ENCODE results near the gene ST14. TPM values are rescaled to one million over a fixed set of nuclear protein-coding genes. Genes with fewer than 3 reads are reported as not detected.

Gene ST14
- total and polyA plus RNA-seq, 12 donors: 0.17 to 41.0 (median 10.4) TPM

DNA sequence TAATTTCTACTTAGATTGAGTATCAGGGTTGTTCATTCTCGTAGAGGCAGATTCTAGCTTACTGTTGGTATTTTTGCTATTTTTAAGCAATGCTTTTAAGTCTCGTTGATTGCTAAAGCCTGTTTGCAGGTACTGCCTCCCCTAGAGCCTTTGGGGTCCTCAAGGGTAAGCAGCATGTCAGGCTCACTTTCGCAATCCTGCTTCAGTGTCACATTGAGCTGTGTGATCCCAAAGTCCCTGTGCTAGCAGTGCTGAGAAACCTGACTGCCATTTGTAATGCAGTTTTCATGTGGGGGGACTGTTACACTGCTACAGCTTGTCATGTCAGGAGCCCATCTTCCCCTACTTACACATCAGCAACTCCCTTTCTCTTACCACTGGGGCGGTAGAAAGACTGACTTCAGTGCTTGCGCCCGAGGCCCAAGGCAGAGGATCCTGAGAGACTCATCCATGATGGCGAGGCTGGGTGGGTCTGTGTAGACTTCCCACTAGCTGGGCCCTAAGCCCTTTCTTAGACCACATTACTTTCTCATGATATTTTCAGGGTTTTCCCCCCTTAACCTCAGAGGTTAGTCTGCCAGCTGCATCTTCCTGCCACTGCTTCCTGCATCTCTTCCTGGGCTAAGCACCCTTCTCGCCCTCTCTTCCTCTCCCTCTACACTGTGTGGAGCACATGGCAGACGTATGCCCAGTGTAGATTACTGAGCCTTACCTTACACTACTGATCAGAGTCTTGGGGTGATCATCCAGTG lies 40.8 kb upstream of the ST14 start:
- DNase-seq: no peak
- no peak overlapping the region for H3K4me3 ChIP-seq
- no peak overlapping the region for H3K27ac ChIP-seq
- H3K36me3 ChIP-seq (replicated peaks in 1 of 2): peaks cover 0 to 16% of the 10 kb centered on the region in 2 donors
- H3K9me3 ChIP-seq (replicated peaks in 1 of 3): no peaks in the 10 kb centered on the region
- H3K4me1 ChIP-seq (replicated peaks in 1 of 2): peaks cover 4 to 8% of the 10 kb centered on the region in 2 donors
- TF ChIP-seq, protein P1, sequence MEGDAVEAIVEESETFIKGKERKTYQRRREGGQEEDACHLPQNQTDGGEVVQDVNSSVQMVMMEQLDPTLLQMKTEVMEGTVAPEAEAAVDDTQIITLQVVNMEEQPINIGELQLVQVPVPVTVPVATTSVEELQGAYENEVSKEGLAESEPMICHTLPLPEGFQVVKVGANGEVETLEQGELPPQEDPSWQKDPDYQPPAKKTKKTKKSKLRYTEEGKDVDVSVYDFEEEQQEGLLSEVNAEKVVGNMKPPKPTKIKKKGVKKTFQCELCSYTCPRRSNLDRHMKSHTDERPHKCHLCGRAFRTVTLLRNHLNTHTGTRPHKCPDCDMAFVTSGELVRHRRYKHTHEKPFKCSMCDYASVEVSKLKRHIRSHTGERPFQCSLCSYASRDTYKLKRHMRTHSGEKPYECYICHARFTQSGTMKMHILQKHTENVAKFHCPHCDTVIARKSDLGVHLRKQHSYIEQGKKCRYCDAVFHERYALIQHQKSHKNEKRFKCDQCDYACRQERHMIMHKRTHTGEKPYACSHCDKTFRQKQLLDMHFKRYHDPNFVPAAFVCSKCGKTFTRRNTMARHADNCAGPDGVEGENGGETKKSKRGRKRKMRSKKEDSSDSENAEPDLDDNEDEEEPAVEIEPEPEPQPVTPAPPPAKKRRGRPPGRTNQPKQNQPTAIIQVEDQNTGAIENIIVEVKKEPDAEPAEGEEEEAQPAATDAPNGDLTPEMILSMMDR (IDR thresholded peaks at IDR 0.05): no peak
- intact Hi-C loops (cut with DNase I): no loop called here
- H3K27me3 ChIP-seq: no peaks in the 10 kb centered on the region
- 86 to 93% (median 89%) methylated on average over 9 of the region's 9 CpGs for WGBS, 4 donors

DNA sequence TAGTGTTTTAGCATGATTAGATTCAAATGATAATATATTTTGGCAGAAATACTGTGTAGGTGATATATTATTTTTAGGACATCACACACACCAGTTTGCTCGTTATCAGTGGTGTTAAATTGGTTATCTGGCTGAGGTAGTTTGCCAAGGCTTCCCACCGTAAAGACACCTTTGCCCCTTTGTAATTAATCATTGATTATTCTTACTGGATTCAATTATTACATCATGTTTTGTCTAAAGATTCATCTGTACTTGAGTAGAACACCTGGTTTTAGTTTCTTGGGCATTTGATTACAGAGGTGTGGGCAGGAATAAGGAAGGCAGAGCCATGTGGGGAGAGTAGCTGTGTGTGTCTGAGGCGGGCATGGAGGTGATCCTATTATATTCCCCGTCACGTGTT lies 39.5 kb upstream of the ST14 start:
- no peak for DNase-seq
- intact Hi-C loops (cut with DNase I): loop anchor here (10.0 kb wide), 1 partner anchor 45 kb away; no protein-coding TSS in a partner anchor
- peaks cover 0 to 16% of the 10 kb centered on the region in 2 donors for H3K36me3 ChIP-seq (replicated peaks in 1 of 2)
- no peak for TF ChIP-seq POLR2A (IDR thresholded peaks at IDR 0.05)
- TF ChIP-seq, protein P1 (IDR thresholded peaks at IDR 0.05): no peak
- H3K27ac ChIP-seq: no peak overlapping the region
- peaks cover 12 to 19% of the 10 kb centered on the region in 2 donors for H3K4me1 ChIP-seq (replicated peaks in 1 of 2)
- 88 to 95% (median 91%) methylated on average over 5 of the region's 5 CpGs for WGBS, 4 donors
- no peaks in the 10 kb centered on the region for H3K27me3 ChIP-seq
- H3K9me3 ChIP-seq (replicated peaks in 1 of 3): no peaks in the 10 kb centered on the region
- no peak overlapping the region for H3K4me3 ChIP-seq

DNA sequence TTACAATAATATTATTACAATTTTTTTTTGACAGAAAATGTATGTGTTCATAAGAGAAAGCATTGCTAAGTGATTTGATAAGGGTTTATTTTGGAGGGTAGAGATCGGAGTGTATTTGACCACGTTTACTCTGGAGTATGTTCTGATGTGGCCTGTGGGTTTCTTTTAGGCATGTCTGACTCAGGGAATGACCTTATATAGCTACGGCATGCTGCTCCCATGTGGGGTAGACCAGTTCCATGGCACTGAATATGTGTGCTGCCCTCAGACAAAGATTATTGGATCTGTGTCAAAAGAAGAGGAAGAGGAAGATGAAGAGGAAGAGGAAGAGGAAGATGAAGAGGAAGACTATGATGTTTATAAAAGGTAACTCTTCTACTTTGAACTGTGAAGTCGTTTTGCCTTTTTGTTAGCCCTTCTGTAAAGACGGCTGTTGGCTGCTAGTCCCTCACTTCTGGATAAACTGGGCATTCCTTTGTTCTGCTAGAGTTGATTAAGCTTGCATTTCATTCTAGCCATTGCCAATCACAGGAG lies 38.1 kb upstream of the ST14 start:
- TF ChIP-seq POLR2A (IDR thresholded peaks at IDR 0.05): no peak
- TF ChIP-seq, protein P1 (IDR thresholded peaks at IDR 0.05): no peak
- H3K4me1 ChIP-seq (replicated peaks in 1 of 2): peaks cover 12 to 14% of the 10 kb centered on the region in 2 donors
- no peaks in the 10 kb centered on the region for H3K27me3 ChIP-seq
- no peak for DNase-seq
- H3K9me3 ChIP-seq (replicated peaks in 1 of 3): no peaks in the 10 kb centered on the region
- H3K4me3 ChIP-seq: no peak overlapping the region
- 76 to 84% (median 79%) methylated on average over 5 of the region's 5 CpGs for WGBS, 4 donors
- intact Hi-C loops (cut with DNase I): loop anchor here (10.0 kb wide), 1 partner anchor 47 kb away; no protein-coding TSS in a partner anchor
- peak overlapping the region in 1 of 5 donors; percentile 9 for H3K27ac ChIP-seq
- peaks cover 0 to 16% of the 10 kb centered on the region in 2 donors for H3K36me3 ChIP-seq (replicated peaks in 1 of 2)

DNA sequence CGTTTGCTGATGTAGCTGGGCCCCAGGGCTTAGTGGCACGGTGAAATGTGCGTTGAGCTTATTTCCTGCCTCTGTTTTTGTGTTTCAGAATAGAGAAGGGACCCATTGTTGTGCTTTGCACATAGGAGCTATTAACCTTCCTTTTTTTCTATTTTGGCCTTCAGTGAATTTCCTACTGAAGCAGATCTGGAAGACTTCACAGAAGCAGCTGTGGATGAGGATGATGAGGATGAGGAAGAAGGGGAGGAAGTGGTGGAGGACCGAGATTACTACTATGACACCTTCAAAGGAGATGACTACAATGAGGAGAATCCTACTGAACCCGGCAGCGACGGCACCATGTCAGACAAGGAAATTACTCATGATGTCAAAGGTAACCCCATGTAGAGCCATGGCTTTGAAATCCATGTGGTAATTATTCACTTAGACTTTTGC lies 37.4 kb upstream of the ST14 start:
- peak overlapping the region in 1 of 5 donors; percentile 9 for H3K27ac ChIP-seq
- WGBS, 4 donors: 62 to 82% (median 65%) methylated on average over 7 of the region's 7 CpGs
- TF ChIP-seq, protein P1 (IDR thresholded peaks at IDR 0.05): no peak
- no peak for TF ChIP-seq POLR2A (IDR thresholded peaks at IDR 0.05)

More for the DNA sequence above, 37.4 kb upstream of the ST14 start:
- Histone ChIP-seq H3K4me3 (no peak overlapping the region), H3K9me3 (replicated peaks in 1 of 3) (no peaks in the 10 kb centered on the region), H3K4me1 (replicated peaks in 1 of 2) (peaks cover 12 to 14% of the 10 kb centered on the region in 2 donors), H3K36me3 (replicated peaks in 1 of 2) (peaks cover 0 to 18% of the 10 kb centered on the region in 2 donors), H3K27me3 (no peaks in the 10 kb centered on the region)
- no peak for DNase-seq
- intact Hi-C loops (cut with DNase I): loop anchor here (10.0 kb wide), 1 partner anchor 47 kb away; no protein-coding TSS in a partner anchor

All from adrenal gland (tissue), 12 donors.